GM21390 (cell line): ENCODE data around the gene GMEB1.
"Not testable (repeated sequence)": the region's sequence is repeated elsewhere in the genome, so short reads cannot be mapped to it uniquely, and the experiment has no call there.

ENCODE experiments used
- ATAC-seq: cut with Tn5 transposase; IDR thresholded peaks from one replicate; pipeline ENCODE4 v1.9.1; 2021; ENCODE audit not compliant: unreplicated experiment

The GMEB1 gene, protein sequence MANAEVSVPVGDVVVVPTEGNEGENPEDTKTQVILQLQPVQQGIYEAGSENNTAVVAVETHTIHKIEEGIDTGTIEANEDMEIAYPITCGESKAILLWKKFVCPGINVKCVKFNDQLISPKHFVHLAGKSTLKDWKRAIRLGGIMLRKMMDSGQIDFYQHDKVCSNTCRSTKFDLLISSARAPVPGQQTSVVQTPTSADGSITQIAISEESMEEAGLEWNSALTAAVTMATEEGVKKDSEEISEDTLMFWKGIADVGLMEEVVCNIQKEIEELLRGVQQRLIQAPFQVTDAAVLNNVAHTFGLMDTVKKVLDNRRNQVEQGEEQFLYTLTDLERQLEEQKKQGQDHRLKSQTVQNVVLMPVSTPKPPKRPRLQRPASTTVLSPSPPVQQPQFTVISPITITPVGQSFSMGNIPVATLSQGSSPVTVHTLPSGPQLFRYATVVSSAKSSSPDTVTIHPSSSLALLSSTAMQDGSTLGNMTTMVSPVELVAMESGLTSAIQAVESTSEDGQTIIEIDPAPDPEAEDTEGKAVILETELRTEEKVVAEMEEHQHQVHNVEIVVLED

DNA sequence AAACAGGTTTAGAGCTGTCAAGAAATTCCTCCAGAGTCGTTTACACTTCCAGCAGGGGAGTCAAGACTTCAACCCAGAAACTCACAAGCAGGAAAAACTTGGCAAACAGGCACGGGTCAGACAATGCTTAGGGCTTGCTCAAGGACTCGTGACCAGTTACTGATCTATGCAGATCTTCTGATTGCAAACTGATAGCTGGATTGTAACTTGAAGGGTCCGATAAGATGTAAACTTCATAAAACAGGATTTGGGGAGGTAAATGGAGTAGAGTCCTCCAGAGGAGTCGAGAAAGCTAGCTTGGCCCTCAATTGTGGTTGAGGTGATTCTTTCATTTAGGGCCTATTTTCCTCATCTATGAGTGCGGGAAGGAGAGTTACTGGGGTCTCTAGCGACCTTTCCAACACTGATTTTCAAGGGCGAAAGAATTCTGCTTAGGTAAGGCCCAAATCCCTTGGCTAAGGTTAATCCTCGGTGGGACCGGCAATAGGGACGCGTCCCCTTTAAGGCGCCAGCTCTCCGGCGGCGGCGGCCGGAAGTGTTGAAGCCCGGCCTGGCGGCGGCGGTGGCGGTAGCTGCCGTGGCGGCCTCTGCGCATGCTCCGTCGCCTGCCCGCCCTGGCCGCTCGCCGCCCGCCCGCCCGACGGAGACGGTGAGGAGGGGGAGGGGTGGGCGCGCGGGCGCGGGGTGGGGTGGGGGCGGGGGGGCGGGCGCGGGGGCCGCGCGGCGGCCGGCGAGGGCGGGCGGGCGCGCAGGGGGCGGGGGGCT lies at the start of gene GMEB1:
GMEB1 (plus strand) TSS at position 594 of the 765 bp plus-strand sequence. CDS start 14,829 bp downstream, outside the sequence.
- peak; percentile 60 for ATAC-seq

DNA sequence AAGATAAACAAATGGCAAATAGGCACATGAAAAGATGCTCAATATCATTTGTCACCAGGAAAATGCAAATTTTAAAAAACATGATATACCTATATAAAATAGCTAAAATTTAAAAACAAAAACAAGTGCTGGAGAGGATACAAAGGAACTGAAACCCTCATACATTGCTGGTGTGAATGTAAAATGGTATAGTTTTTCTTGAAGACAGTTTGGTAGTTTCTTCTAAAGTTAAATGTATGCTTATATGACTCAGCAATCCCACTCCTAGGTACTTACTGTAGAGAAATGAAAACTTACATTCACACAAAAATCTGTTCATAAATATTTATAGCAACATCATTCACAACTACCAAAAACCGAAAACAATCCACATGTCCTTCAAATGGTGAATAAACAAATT lies 36.9 kb upstream of the GMEB1 start:
- no peak for ATAC-seq

DNA sequence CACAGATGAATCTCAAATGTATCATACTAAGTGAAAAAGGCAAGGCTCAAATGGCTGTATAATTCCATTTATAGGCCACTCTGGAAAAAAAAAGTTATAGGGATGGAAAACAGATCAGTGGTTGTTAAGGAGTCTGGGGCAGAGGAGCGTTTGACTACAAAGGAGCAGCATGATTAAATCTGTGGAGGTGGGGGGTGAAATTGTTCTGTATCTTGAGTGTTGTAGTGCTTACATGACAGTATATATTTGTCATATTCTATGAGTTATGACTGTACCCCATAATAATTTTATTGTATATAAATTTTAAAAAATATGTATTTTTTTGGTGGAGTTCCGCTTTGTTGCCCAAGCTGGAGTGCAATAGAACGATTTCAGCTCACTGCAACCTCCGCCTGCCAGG lies 36.0 kb upstream of the GMEB1 start:
- ATAC-seq: no peak

DNA sequence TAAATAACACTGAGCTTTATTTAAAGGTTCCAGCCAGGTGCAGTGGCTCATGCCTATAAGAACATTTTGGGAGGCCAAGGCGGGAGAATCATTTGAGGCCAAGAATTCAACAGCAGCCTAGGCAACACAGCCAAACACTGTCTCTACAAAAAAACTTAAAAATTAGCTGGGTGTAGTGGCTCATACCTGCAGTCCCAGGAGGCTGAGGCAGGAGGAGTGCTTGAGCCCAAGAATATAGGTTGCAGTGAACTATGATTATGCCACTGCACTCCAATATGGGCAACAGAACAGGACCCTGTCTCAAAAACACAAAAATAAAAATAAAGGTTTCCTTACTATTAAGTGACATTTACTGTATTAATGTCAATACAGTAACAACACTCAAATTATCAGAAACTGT lies 27.8 kb upstream of the GMEB1 start:
- ATAC-seq: no peak

DNA sequence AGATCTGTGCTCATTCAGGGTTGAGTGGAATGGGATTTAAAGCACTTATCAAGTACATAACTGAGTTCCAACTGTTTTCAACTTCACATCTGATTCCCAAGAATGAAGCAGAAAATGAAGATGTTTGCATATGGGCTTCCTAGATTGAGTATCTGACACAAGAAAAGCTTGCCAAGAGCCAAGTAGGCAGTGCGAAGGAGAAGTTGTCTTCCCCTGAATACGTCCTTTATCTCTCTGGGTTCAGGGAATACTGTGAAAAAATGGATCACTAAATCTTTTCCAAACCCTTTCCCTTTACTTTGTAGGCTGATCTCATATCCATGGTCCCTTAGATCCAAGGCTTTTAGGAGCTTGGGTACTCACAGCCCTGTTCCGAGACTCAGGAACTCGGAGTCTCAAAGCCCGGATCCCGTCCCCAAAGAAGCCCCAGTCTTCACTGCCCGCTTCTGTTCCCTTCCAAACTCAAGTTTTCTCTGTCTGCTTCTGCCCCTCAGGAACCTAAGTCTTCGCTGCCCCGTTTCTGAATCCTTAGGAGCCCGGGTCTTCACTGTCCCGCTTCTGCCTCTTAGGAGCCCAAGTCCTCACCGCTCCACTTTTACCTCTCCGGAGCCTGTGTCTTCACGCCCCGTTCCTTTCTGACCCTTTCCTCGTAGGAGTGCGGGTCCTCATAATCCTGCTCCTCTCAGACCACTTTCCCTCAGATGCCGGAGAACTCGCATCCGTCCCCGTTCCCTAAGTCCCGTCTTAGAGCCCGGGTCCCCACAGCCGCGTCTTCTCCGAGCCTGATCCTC lies 26.3 kb upstream of the GMEB1 start:
- ATAC-seq: peak; percentile 7

DNA sequence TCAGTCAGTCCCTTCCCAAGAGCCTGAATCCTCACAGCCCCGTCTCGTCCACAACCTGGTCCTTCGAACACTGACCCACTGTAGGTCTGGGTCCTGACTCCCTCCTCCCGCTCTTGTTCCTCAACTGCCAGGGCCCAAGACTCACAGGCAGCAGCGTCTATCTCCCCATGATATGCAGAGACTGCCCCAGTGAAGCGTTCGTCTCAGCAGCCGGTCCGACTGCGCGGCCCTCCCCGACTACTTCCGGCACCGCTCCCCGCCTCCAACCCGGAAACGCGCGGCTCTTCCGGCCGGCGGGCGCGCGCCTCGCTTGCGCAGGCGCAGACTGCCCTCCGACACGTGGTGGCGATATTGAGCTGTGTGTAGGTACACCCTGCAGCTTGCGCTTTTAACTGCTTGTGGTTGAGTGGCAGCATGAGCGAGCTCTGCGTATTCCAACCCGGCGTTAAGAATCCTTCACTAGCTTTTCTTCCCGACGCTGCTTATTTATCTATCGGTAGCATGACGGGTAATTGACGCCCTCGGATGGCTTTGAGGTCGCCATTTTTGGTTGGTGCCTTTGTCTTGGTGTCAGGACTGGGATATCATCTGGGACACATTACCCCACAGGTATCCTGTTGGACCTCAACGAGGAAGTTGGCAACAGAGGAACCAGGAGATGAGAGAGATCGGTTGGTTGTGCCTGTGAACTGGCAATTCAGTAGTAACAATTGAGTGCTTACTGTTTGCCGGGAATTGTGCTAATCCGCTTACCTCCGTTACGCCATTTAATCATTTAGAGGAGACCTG lies 25.5 kb upstream of the GMEB1 start, which contains the start of gene TAF12:
TAF12 (minus strand) TSS at position 221 of the 789 bp plus-strand sequence. CDS start 20,986 bp downstream, outside the sequence.
- peak; percentile 71 for ATAC-seq

DNA sequence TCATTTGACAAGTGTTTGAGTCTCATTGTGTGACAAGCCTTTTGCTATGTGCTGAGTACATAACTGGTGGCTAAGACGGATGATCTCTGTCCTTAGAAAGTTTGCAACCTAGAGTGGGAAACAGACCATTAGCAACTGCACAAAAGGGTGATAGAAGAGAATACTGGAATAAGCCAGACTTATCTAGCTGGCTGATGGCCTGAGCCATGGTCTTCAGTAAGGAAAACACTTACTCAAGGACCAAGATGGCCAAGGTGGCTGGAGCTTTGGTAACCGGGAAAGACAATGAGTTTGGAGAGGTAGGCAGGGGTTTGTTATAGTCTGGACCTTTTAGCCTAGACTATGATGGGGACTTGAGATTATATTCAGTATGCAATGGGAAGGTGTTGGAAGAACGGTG lies 24.1 kb upstream of the GMEB1 start:
- no peak for ATAC-seq

DNA sequence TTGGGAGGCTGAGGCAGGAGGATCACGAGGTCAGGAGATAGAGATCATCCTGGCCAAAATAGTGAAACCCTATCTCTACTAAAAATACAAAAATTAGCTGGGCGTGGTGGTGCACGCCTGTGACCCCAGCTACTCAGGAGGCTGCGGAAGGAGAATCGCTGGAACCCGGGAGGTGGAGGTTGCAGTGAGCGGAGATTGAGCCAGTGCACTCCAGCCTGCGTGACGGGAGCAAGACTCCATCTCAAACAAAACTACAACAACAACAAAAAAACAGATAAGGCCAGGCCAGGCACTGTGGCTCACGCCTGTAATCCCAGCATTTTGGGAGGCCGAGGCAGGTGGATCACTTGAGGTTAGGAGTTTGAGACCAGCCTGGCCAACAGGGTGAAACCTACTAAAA lies 23.2 kb upstream of the GMEB1 start:
- not testable (repeated sequence) for ATAC-seq

DNA sequence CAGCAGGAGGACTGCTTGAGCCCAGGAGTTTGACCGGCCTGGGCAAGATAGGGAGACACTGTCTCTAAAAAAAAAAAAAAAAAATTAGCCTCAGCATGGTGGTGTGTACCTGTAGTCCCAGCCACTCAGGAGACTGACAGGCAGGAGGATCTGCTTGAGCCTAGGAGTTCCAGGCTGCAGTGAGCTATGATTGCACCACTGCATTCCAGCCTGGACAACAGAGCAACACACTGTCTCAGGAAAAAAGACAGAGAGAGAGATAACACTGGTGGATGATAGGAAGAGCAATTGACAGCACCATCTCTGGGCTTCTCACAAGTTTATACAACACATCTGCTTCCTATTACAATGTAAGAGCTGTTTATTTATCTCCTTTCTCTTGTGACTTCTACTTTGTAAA lies 22.5 kb upstream of the GMEB1 start:
- ATAC-seq: no peak

DNA sequence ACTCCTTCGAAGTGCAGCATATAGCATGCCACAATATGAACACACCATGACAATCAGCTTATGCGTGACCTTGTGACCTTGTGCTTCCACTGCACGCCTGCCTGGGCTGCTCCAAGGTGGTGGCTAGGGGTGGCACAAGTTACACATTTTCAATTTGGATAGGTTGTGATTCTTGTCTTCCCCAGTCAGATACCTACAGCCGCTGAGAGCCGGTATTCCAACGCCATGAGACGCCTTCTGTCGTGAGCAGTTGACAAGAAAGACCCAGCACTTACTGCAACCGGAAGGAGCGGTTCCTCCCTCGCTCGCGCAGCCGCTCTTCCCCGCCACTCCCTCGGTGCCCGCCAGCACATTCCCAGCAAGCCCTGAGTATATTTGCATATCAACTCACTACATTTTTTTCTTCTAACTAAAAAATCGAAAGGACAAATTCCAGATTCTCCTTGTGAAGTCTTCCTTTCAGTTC lies 20.5 kb upstream of the GMEB1 start:
- ATAC-seq: peak; percentile 65

DNA sequence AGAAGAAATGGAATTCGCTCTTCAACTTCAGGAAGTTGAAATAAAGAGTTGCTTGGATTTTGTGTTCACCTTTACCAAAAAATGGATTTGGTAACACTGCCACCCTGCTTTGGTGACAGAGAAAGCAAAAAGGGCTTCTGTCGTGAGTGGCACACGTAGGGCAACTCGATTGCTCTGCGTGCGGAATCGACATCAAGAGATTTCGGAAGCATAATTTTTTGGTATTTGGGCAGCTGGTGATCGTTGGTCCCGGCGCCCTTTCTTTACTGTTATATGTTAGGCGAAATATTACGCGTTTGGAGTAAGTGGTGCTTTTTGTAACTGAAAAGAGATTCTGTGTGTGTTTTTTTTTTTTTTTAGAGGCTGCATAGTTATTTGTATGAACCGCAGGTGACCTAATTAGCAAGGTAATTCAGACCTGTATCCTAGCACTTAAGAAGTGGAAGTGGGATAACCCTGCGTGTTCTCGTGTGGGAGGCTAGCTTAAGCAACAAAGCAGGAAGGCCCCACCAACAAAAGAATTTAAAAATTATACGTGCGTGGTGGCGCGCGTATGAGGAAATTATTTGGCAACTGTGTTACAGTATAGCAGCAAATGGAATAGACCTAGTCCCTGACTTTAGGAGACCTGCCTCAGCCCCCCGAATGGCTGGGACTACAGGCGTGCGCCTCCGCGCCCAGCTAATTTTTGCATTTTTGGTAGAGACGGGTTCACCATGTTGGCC lies 19.9 kb upstream of the GMEB1 start, which contains the start of gene RNU11:
RNU11 (plus strand) TSS at position 127 of the 725 bp plus-strand sequence.
- ATAC-seq: peak; percentile 67

DNA sequence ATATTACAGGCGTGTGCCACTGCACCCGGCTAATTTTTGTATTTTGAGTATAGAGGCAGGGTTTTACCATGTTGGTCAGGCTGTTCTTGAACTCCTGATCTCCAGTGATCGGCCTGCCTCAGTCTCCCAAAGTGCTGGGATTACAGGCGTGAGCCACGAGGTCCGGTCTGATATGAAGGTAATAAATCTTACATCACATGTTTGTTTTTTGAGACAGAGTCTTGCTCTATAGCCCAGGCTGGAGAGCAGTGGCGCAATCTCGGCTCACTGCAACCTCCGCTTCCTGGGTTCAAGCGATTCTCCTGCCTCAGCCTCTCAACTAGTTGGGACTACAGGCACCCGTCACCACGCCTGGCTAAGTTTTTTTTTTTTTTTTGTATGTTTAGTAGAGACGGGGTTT lies 15.5 kb upstream of the GMEB1 start:
- not testable (repeated sequence) for ATAC-seq

DNA sequence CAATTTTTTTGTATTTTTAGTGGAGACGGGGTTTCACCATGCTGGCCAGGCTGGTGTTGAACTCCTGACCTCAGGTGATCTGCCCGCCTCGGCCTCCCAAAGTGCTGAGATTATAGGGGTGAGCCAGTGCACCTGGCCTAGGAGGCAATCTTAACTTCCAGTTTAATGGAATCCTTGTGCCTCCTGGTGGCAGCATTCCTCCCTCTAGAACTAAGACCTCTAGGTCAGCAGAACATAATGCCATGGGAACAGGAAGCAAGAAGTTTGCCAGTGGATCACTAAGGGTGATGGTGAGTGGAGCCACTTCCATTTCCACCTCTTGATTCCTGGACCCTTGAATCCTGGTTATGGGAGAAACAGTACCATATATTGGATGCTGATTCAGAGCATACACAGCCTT lies 14.7 kb upstream of the GMEB1 start:
- not testable (repeated sequence) for ATAC-seq

DNA sequence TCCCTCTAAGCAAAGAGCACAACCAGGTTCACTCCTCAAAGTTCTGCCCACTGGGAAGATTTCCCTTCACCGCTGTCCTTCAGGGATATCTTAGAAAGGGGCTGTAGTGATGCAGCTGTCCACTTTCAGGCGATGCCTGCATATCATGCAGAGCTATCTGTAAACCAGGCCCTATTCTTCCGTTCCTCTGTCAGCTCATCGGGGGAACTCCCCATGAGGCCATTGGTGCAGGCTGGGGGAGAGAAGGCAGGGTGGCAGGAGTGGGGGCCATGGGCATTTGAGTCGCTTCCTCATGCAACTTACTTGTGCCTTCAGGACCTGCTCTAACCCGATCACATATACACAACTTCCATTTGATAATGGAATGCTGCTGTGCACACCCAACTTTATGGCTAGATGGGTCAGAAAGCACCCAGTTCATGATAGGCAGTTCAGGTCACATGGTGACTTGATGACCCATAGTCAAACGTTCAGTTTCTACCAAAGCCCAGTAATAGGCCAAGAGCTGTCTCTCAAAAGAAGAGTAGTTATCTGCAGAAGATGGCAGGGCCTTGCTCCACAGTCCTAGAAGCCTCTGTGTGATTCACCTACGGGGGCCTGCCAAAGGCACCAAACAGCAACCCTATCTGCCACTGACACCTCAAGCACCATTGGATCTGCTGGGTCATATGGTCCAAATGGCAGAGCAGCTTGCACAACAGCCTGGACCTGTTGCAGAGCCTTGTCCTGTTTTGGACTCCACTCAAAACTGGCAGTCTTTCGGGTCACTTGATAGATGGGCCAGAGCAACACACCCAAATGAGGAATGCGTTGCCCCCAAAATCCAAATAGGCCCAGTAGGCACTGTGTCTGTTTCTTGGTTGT lies 12.9 kb upstream of the GMEB1 start:
- ATAC-seq: not testable (repeated sequence)

DNA sequence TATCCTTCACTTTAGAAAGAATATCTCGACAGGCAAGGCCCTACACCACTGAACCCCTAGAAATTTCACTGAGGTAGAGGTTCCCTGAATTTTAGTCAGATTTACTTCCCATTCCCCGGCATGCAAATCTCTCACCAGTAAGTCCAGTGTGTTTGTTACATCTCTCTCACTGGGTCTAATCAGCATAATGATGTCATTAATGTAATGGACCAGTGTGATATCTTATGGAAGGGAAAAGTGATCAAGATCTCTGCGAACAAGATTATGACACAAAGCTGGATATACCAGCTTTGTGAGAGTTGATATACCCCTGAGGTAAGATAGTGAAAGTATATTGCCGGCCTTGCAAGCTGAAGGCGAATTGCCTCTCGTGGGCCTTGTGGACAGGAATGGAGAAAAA lies 12.2 kb upstream of the GMEB1 start:
- ATAC-seq: no peak

DNA sequence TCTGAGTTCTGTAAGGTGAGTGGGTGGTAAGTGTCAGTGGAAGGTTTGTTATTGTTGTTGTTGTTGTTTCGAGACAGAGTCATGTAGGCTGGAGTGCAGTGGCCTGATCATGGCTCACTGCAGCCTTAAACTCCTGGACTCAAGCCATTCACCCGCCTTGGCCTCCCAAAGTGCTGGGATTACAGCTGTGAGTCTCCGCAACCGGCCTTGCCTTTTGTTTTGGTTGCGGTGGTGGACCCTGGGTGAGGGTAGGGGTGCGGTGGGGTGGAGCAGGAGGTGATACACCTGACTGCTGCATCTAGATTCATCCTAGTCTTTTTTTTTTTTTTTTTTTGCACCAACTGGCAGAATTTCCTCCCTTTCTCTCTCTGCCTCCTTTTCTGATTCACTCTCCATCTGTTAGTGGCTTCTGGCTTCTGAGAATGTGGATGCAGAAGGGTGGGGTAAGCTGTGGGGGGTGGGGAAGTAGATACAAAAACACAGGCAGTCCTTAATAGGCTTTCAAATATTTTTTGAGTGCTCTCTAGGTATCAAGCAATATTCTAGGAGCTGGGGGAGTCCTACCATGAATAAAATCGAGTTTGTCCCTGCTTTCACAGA lies 4.6 kb upstream of the GMEB1 start:
- no peak for ATAC-seq

DNA sequence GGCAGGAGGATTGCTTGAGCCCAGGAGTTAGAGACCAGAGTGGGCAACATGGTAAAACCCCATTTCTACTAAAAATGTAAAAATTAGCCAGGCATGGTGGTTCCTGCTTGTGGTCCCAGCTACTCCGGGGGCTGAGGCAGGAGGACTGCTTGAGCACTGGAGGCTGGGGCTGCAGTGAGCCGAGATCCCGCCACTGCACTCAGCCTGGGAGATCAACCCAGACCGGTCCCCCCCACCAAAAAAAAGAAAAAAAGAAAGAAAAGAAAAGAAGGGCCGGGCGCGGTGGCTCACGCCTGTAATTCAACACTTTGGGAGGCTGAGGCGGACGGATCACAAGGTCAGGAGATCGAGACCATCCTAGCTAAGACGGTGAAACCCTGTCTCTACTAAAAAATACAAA lies 1.8 kb upstream of the GMEB1 start:
- ATAC-seq: no peak
